ENCODE data around the gene SUFU.
"Not testable (repeated sequence)": the region's sequence is repeated elsewhere in the genome, so short reads cannot be mapped to it uniquely, and the experiment has no call there.

SUFU gene

DNA sequence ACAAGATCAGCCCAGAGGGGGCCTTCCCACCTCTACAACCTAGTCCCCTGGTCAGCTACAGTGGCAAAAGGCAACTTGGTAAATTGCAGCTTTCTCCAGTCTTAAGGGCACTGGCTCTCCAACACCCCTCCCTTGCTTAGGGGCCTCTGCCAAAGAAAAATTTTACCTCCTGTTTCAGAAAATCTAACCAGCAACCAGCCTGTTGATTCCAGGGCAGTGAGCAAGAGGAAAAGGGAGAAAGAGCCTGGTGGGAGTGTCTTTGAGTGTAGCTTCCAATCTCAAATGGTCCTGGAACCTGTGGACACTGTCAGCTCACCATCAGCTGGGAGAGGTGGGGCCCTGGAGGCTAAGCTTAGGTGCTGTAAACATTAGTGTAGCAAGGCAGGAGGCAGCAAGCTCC is 24.1 kb upstream of the SUFU start:
- DNase-seq (ENCODE audit: low spot score) (no peak), FAIRE-seq (no peak)

DNA sequence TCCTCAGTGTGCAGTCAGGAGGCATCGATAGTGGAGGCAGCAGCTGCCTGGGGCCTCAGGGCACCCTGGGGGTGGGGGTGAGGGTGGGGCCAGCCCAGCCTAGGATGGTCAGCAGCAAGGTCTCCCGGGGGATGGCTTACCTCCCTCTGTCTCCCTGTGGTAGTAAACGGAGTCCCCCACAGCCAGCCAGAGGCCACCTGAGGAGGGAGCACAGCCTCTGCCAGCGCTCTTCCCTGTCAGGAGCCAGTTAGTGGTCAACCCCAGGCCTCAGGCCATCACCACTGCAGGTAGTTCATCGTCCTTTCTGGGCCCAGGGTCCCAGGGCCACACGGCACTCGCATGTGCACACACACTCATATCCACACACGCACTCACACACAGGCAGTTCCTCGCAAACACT is 23.4 kb upstream of the SUFU start:
- DNase-seq (ENCODE audit: low spot score), result no peak
- no peak for FAIRE-seq

DNA sequence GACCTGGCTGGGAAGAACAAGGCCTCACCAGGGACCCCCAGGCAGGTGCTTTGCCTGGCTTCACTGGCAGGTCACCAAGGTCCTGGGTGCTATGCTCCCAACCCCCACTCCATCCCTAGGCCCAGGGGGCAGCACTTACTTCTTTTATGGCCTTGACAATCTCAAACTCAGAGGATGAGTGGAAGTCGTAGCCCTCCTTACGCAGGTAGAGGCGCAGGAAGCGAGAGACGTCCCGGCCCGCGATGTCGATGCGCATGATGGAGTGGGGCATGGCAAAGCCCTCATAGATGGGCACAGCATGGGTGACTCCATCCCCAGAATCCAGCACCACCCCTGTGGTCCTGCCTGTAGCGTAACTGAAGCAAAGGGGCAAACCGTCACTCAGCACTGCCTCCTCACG is 19.8 kb upstream of the SUFU start:
- FAIRE-seq (no peak), DNase-seq (ENCODE audit: low spot score) (no peak)

DNA sequence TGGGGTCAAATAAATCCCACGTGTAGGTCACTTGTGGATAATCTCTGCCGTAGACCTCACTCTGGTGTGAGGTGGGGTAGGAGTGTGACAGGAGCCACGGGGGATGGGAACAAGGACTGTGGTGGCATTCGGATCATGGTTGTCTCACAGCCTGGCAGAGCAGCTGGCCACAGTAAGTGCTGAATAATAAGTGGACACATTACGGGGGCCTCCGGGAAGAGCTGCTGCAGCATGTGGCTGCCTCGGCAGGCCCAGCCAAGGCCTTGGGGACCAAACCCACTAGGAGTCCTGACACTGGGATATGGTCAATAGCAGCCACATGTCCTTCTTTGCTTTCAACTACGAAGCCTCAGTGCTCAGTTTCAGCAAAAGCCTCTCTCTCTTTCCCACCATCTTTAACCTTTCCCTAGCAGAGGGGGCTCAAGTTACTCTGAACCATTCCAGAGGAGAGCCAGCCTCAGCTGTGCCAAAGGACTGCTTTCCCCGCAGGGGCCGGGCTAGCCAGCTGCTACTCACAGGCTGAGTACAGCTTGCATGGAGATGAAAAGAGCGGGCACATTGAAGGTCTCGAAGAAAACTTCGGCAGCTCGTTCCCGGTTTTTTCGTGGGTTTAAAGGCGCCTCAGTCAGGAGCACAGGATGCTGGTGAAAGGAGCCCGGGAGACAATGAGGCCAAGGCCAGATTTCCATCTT is 18.5 kb upstream of the SUFU start:
- DNase-seq (ENCODE audit: low spot score) (no peak), FAIRE-seq (no peak)

DNA sequence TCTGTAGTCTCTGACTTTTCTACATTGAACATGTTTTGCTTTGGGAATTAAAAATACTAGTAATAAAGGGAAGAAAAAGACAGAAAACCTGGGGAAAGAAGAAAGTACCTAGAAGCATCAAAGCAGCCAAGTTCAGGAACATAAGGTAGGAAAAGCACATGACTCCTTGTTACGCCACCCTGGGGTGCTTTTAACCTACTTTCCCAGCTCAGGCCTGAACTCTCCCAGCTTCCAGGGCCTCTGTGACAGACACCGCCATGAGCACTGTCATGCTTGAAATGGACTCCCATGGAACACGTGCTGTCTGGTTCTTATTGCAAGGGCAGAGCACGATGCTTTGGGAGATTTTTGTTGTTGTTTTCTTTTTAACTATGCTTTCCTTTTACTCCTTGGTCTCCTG is 12.6 kb upstream of the SUFU start:
- DNase-seq (ENCODE audit: low spot score), result no peak
- FAIRE-seq, result no peak

DNA sequence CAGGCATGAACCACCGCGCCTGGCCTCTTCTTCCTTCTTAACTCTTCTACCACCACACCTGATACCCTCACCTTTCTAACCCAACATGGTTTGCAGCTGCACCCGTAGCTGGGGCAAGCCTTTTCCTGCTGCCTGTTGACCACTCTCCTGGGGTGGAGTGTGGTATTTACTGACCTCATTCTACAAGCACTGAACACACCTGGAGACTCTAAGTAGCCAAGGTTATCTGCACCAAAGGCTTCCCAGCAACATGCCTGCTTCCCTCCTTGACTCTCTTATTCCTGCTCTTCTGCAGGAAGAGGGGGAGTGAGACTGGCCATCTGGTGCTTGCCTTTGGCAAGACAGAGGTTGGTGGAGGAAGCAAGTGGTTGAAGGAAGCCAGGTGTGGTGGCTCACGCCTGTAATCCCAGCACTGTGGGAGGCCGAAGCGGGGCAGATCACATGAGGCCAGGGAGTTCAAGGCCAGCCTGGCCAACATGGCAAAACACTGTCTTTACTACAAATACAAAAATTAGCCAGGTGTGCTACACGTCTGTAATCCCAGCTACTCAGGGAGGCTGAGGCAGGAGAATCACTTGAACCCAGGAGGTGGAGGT is 11.3 kb upstream of the SUFU start:
- DNase-seq (ENCODE audit: low spot score) (no peak), FAIRE-seq (no peak)

DNA sequence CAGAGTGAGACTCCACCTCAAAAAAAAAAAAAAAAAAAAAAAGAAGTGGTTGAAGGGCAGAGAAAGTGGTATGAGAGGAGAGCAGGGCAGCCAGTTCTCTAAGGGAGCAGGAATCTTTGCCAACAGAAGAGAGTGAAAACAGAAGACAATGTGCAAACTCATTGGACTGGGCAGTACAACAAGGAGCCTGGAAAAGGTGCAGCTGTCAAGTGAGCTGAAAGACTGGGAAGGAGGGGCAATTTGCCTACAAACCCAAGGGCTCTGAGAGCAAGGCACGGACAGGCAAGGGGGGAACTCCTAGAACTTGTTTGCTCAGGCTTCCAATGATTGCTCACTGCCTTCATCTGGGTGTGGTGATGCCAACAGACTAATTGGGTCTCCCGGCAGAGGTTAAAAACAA is 10.8 kb upstream of the SUFU start:
- no peak for FAIRE-seq
- no peak for DNase-seq (ENCODE audit: low spot score)

DNA sequence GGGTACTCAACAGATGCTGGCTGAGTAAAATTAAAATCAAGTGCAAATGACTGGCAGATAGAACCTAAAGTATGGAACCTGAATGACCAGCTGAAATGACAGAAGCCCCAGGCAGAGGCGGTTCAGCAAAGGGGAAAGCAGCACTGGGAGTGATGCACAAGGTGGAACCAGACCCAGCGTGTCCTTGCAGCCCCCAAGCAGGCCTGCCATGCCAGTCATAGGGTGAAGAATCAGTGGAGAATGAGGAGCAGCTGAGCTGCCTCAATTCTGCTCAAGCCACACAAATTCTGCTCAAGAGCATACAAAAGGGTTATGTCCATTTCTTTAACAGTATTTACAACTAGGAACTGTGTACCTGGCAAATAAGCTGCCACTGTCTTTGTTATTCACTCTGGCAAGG is 10.0 kb upstream of the SUFU start:
- no peak for FAIRE-seq
- no peak for DNase-seq (ENCODE audit: low spot score)

DNA sequence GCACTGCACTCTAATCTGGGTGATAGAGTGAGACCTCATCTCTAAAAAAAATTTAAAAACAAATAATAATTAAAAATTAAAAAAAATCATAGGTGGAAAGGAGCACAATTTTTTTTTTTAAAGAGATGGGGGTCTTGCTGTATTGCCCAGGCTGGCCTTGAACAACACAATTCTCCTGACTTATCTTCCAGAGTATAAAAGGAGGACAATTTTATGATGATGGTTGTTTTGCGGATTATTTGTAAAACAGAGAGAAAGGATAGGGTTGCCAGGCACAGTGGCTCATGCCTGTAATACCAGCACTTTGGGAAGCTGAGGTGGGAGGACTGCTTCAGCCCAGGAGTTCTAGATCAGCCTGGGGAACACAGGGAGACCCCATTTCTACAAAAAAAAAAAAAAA is 6.2 kb upstream of the SUFU start:
- FAIRE-seq (no peak), DNase-seq (ENCODE audit: low spot score) (no peak)

DNA sequence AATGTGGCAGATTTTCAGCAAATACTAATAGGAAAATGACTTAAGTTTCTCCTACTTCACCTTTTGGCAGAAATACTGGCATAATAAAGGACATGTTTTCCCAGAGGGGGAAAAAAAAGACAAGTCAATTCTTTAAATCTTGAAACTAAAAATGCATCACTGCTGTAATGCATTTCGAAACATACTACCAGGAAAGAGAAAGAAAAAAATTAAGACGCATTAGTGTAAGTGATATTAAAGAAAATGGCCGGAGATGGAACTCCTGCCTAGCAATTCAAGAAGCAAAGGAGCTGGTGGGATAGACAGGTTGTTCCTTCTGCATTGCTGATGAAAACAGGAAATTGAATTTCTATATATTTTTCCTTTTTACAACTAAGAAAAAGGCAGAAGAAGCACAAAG is 4.4 kb upstream of the SUFU start:
- no peak for DNase-seq (ENCODE audit: low spot score)
- no peak for FAIRE-seq

DNA sequence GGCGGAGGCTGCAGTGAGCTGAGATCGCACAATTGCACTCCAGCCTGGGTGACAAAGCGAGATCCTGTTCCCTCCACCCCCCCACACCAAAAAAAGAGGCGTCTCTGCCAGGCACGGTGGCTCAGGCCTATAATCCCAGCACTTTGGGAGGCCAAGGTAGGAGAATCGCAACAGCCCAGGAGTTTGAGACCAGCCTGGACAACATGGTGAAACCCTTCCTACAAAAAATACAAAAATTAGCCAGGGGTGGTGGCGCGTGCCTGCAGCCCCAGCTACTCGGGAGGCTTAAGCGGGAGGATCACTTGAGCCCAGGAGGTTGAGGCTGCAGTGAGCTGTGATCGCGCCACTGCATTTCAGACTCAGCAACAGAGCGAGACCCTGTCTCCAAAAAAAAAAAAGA is 3.1 kb upstream of the SUFU start:
- DNase-seq (ENCODE audit: low spot score); FAIRE-seq: not testable (repeated sequence)

DNA sequence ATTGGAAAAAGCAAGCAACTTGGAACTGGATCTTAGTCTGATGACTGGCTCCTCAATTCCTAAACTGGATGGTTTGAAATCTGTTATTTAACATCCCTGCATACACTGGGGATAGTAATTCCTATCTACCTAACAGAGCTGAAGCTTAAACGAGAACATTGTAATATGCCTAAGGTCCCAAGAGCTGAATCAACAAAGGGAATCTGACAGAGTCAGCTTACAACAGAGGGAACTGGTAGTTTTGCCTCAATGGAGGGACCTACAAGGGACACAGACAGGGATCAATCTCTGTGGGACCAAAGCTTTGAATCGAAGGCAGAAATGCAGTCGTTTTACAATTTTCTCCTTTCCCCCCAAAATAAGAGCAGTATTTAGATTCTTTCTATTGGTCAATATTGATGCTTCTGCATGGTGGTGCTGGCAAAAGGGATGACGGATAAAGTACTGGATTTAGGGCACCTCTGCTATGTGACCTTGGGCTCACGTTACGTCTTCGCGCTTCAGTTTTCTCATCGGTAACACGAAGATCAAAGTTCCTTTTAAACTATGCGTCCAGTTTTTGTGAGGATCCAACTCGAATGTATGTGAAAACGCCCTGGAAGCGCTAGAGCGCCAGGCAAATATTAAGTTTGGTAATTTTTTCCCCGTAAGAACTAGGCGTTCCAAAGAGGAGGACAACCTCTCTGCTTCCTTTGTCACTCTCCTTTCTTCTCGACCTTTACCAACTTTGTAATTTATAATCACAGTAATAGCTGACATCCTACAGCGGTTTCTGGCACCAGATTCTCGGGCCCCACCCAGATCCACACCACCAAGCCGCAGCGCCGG is 2.4 kb upstream of the SUFU start:
- FAIRE-seq, result no peak
- DNase-seq (ENCODE audit: low spot score), result no peak

DNA sequence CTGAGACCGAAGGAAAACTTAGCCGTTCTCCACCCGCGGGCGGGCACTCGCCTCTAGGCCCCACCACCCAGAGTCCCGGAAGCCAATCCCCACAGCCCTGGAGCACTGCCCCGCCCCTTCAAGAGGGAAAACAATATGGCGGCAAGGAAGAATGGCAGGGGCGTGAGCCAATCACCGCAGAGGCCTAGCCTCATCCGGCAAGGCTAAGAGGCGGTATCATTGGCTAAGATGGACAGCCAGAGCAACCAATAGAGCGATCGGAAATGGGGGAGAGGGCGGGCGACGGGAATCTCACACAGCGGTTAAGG is 1.8 kb upstream of the SUFU start:
- FAIRE-seq, result peak; percentile 92
- peak; percentile 99 for DNase-seq (ENCODE audit: low spot score)

DNA sequence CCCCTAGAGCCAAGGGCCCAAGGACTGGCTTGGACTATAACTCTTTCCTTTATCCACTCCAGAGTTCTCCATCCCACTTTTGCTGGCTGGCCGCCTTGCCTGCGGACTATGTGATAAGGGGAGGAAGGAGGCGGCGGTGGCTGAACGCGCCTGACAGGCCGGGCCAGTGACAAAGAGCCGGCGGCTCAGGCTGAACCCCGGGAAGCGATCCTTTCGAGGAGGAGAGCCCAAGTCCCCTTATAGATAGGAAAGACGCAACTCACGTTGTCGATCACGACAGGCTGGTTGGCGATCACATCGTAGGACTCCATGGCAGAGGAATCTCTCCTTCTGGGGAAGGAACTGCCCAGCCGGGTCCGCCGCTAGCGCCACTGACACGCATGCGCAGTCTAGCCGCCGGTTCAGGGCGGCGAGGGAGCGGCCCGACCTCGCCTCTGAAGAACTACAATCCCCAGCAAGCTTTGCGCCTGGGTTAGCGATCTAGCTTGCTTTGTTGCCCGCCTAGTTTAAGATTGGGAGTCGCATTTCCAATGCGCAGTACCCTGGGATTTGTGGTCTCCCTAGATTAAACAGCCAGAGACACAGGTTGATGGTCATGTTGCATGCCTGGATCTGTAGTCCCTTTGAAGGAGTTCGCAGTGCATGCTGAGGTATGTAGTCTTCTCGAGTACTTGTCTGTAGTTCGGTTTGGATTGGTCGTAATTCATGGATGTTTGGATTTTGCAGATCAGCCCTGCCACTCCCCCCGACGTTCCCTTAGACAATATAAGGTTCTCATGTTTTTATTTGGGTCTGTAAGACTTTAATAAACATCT is 1.2 kb upstream of the SUFU start, which contains the start of gene ACTR1A:
TSS of gene ACTR1A (minus strand) at position 376 of the 815 bp plus-strand sequence. CDS start at position 311, 65 bp downstream.
- peak; percentile 95 for FAIRE-seq

DNA sequence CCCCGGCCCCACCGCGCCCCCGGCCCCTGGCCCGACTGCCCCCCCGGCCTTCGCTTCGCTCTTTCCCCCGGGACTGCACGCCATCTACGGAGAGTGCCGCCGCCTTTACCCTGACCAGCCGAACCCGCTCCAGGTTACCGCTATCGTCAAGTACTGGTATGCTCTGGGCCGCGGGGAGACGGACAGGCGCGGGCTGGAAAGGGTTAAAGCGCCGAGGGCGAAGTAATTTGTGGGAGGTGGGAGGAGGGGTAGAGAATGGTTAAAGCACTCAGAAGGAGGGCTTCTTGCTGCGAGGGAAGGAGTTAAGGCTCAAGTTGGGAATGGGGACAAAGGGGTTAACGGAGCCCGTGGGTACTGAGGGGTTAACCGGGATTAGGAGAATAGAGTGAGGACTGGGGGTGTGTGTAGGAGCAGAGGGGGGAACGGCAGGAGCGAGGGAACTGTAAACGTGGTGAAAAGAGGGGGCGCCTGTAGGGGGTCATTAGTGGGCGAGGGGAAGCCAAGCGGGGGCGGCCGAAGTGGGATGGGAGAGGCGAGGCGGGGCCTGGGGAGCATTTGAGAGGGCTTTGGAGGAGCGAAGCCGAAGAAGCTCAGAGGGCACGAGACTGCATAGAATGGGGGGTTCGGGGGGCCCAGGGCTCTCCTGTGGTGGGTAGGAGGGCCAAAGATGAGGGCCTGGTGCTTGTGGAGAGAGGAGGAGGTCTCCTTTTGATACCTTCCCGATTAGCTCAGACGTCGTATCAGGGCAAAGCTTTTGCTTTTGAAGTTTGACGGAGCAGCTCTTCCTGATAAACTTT is 605 bp downstream of the SUFU start:
- FAIRE-seq (no peak), DNase-seq (ENCODE audit: low spot score) (no peak)

More for the DNA sequence above, 1.2 kb upstream of the SUFU start, which contains the start of gene ACTR1A:
- peak; percentile 100 for DNase-seq (ENCODE audit: low spot score)

DNA sequence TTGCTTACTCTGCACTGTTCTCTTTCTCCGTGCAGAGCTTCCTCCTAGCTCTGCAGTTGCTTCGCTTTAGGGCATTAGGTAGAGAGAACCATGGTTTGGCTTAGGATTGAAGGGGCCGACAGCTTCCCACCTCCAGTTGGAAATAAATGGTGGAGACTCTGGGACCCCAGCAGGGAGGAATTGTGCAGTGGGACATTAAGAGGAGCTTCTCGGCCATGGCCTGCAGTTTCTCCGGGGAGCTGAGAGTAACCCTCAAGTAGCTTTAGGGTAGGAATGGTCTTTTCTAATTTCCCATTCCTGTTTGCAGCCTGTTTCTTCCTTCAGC is 1.2 kb downstream of the SUFU start:
- FAIRE-seq (no peak), DNase-seq (ENCODE audit: low spot score) (no peak)

DNA sequence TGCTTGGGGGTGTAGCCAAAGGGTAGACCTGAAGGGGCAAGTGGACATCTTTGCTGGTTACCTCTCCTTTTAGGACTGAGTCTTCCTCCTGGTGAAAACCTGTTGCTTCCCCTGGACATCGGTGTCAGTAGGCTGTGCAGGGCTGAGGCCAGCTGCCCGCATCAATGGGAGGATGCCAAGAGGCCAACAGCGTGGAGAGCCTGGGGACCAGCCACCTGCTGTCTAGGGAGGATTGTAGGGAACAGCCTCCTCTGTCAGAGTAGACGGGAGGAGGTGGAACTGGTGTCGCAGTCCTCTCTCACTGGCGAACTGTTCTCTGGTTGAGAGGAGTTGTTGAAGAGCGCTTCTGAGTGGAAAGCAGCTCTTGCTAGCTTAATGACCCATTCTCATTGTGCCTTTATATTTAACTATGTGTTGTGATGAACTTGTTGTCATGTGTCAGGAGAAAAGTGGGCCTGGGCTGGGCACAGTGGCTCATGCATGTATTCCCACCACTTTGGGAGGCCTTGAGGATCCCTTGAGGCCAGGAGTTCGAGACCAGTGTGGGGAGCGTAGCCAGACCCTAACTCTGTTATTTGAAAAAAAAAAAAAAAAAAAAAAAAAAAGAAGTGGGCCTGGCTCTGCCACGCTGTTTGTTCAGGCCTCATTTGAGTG is 1.8 kb downstream of the SUFU start:
- FAIRE-seq, result no peak
- no peak for DNase-seq (ENCODE audit: low spot score)

DNA sequence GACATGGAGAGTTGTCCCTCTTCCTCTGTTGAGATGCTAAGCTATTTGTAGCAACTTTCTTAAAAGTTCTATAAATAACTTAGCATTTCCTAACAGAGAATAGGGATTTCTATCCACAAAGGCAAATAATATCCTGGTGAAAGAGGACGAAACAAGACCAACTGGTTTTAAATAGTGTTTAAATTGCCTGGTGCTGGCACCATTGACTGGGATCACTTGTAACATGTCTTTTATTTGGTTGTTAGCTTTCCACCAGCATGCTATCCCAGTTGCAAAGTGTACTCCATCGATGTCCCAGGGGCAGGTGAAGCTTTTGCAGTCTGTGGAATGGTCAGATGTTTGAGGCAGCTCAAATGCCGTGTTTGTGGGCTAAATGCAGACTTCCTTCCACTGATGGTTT is 3.7 kb downstream of the SUFU start:
- no peak for DNase-seq (ENCODE audit: low spot score)
- FAIRE-seq, result no peak

DNA sequence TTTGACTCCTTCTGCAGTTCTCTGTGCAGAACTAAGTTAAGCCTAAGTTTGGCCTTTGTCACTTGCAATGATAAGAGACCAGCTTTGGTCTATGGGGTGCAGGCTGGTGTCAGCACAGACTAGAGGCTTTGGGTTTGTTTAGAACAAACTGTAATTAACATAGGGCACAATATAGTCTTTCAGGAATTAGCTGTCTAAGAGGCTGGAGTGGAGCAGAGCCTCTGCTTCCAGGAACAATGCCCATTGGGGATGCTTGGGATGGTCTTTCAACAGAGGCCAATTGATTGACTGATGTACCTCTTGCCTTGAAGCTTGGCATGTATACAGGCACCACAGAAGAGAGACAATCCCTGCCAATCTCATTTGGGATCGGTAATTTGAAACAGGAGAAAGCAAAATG is 4.7 kb downstream of the SUFU start:
- FAIRE-seq (no peak), DNase-seq (ENCODE audit: low spot score) (no peak)

DNA sequence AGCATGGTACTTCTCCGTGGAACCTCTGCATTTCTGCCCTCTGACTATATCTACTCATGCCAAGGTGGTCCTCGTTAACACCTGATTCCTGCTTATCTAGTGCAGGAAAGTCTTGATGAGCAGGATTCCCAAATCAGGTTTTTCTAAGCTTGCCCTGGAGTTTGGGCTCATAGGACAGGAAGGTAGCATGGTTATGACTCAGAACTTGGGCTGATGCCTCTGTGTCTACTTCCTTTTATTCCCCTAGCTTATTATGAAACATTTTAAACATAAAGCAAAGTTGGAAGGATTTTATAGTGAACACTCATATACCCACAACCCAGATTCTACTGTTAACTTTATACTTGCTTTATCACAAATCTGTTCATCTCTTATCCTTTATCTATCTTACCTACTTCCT is 5.6 kb downstream of the SUFU start:
- FAIRE-seq, result no peak
- no peak for DNase-seq (ENCODE audit: low spot score)

Data from RCC 7860 (cell line).